H1 (cell line): ENCODE measurements around the gene ZFP57. TPM values are rescaled to one million over a fixed set of nuclear protein-coding genes. Genes with fewer than 3 reads are reported as not detected.

Experiments
- CTCF ChIA-PET: fragments of 300-600 bp; sonication (Branson Sonifier 250); formaldehyde crosslinking; loops from one replicate; lab custom pipeline; 2021; ENCODE audit not compliant: partially characterized antibody; lab: Charles Lee
- POLR2A ChIA-PET: fragments of 300-600 bp; sonication (Branson Sonifier 250); formaldehyde crosslinking; loops from one replicate; lab custom pipeline; 2021; ENCODE audit warnings: inconsistent platforms; ENCODE audit not compliant: partially characterized antibody; lab: Charles Lee
- DNase-seq, 2 experiments: peaks; one replicate each; pipeline versions ENCODE4 v3.0.0 to v3.0.0-alpha.2; 2010 to 2022; ENCODE audit warnings: low spot score in 2 of 2, low read depth in 1 of 2, mixed read lengths in 1 of 2
- FAIRE-seq: peaks from 2 replicates; lab custom pipeline; 2011; peaks lifted over from hg19 to GRCh38; lab: Jason Lieb, UNC
- H2AFZ ChIP-seq: 2 replicates; pipeline ENCODE4 v1.8.1; 2012; ENCODE audit warnings: low read length, inconsistent platforms
- H2AK5ac ChIP-seq: 2 replicates; pipeline ENCODE4 v1.6.1; 2013; ENCODE audit warnings: low read depth, low read length
- H2BK120ac ChIP-seq: replicated peaks from 2 replicates; pipeline ENCODE3; 2013; ENCODE audit warnings: low read depth, low read length, inconsistent platforms
- H2BK12ac ChIP-seq: 2 replicates; pipeline ENCODE4 v1.6.1; 2013; ENCODE audit warnings: low read depth, low read length
- H2BK15ac ChIP-seq: 2 replicates; pipeline ENCODE4 v1.6.1; 2013; ENCODE audit warnings: low read length
- H2BK20ac ChIP-seq: 2 replicates; pipeline ENCODE4 v1.6.1; 2013; ENCODE audit warnings: low read length
- H2BK5ac ChIP-seq: 2 replicates; pipeline ENCODE4 v1.6.1; 2013; ENCODE audit warnings: low read depth, low read length
- H3K14ac ChIP-seq: 2 replicates; pipeline ENCODE4 v1.6.1; 2013; ENCODE audit warnings: inconsistent platforms; ENCODE audit not compliant: insufficient read length
- H3K18ac ChIP-seq: 2 replicates; pipeline ENCODE4 v1.6.1; 2013; ENCODE audit warnings: low read length; ENCODE audit errors: extremely low read depth
- H3K23ac ChIP-seq: 2 replicates; pipeline ENCODE4 v1.6.1; 2013; ENCODE audit warnings: inconsistent platforms; ENCODE audit not compliant: insufficient read length
- H3K23me2 ChIP-seq: 2 replicates; pipeline ENCODE4 v1.6.1; 2013; ENCODE audit warnings: low read depth, low read length
- H3K27ac ChIP-seq: 2 replicates; pipeline ENCODE4 v1.6.1; 2011; ENCODE audit warnings: low read depth, low read length, inconsistent platforms
- H3K27me3 ChIP-seq, 4 experiments: replicated peaks in 1 of 4; 1 replicate in 1 of 4; 2 replicates in 3 of 4; pipeline versions ENCODE4 v1.6.1 to v1.8.1; 2011 to 2013; ENCODE audit warnings: low read length in 3 of 4, mild to moderate bottlenecking in 3 of 4, inconsistent platforms in 2 of 4, mixed read lengths in 2 of 4, moderate library complexity in 1 of 4; ENCODE audit not compliant: control insufficient read depth in 3 of 4, insufficient read depth in 3 of 4; ENCODE audit errors: extremely low read depth in 1 of 4
- H3K36me3 ChIP-seq, 4 experiments: 2 replicates each; pipeline versions ENCODE4 v1.6.1 to v1.8.1; 2011 to 2013; ENCODE audit warnings: mild to moderate bottlenecking in 4 of 4, low read length in 3 of 4, moderate library complexity in 2 of 4, control low read depth in 1 of 4, inconsistent platforms in 1 of 4; ENCODE audit not compliant: insufficient read depth in 4 of 4, control insufficient read depth in 2 of 4
- H3K4ac ChIP-seq: replicated peaks from 2 replicates; pipeline ENCODE3; 2013; ENCODE audit warnings: low read length, low read depth, mixed read lengths, inconsistent platforms; ENCODE audit not compliant: insufficient read length
- H3K4me1 ChIP-seq, 4 experiments: replicated peaks in 1 of 4; 1 replicate in 1 of 4; 2 replicates in 3 of 4; pipeline versions ENCODE4 v1.6.1 to v1.8.1; 2011 to 2013; ENCODE audit warnings: low read length in 3 of 4, inconsistent platforms in 2 of 4, mixed read lengths in 1 of 4; ENCODE audit not compliant: insufficient read depth in 4 of 4, control insufficient read depth in 3 of 4
- H3K4me2 ChIP-seq, 2 experiments: 2 replicates each; pipeline versions ENCODE4 v1.6.1 to v1.8.1; 2011 to 2013; ENCODE audit warnings: low read depth in 2 of 2, low read length in 2 of 2, control low read depth in 1 of 2, inconsistent platforms in 1 of 2, mild to moderate bottlenecking in 1 of 2; ENCODE audit not compliant: insufficient read depth in 1 of 2
- H3K4me3 ChIP-seq, 4 experiments: fragments of 200-600, 300-600 bp in 1 of 4; sonication (generic), shearing (Covaris generic), sonication (Bioruptor Twin) in 1 of 4; 2 replicates each; pipeline versions ENCODE4 v1.5.1 to v1.8.1; 2011 to 2016; ENCODE audit warnings: low read length in 4 of 4, low read depth in 3 of 4, control low read depth in 2 of 4, inconsistent platforms in 2 of 4, mild to moderate bottlenecking in 2 of 4, mixed read lengths in 1 of 4, moderate library complexity in 1 of 4; ENCODE audit not compliant: insufficient read depth in 2 of 4; ENCODE audit errors: extremely low read depth in 1 of 4
- H3K56ac ChIP-seq: replicated peaks from 2 replicates; pipeline ENCODE3; 2013; ENCODE audit warnings: low read depth, mild to moderate bottlenecking, mixed read lengths, low read length, inconsistent platforms; ENCODE audit not compliant: insufficient read length
- H3K79me1 ChIP-seq: 2 replicates; pipeline ENCODE4 v1.6.1; 2013; ENCODE audit warnings: low read depth, low read length, control low read depth
- H3K79me2 ChIP-seq, 2 experiments: 2 replicates each; pipeline versions ENCODE4 v1.6.1 to v1.8.1; 2012 to 2013; ENCODE audit warnings: low read length in 2 of 2, mild to moderate bottlenecking in 2 of 2, inconsistent platforms in 1 of 2; ENCODE audit not compliant: insufficient read depth in 2 of 2, control insufficient read depth in 1 of 2
- H3K9ac ChIP-seq, 4 experiments: replicated peaks in 1 of 4; 1 replicate in 1 of 4; 2 replicates in 3 of 4; pipeline versions ENCODE4 v1.6.1 to v1.8.1; 2011 to 2013; ENCODE audit warnings: low read depth in 3 of 4, low read length in 3 of 4, control low read depth in 2 of 4, mild to moderate bottlenecking in 2 of 4, moderate library complexity in 2 of 4, inconsistent platforms in 1 of 4; ENCODE audit errors: extremely low read depth in 1 of 4
- H3K9me3 ChIP-seq, 2 experiments: 2 replicates each; pipeline versions ENCODE4 v1.6.1 to v1.8.1; 2012 to 2013; ENCODE audit warnings: mild to moderate bottlenecking in 2 of 2, moderate library complexity in 2 of 2, control low read depth in 1 of 2, inconsistent platforms in 1 of 2, low read depth in 1 of 2, low read length in 1 of 2, mixed read lengths in 1 of 2; ENCODE audit not compliant: insufficient read depth in 2 of 2
- H4K20me1 ChIP-seq, 2 experiments: replicated peaks in 1 of 2; 2 replicates each; pipeline versions ENCODE3 to v1.8.1; 2011 to 2013; ENCODE audit warnings: inconsistent platforms in 2 of 2, low read length in 2 of 2, mild to moderate bottlenecking in 1 of 2; ENCODE audit not compliant: insufficient read depth in 2 of 2, control insufficient read depth in 1 of 2
- H4K5ac ChIP-seq: 2 replicates; pipeline ENCODE4 v1.6.1; 2013; ENCODE audit warnings: low read length, low read depth, mixed read lengths, inconsistent platforms; ENCODE audit not compliant: insufficient read length
- H4K8ac ChIP-seq: 2 replicates; pipeline ENCODE4 v1.8.0; 2013; ENCODE audit warnings: mild to moderate bottlenecking, moderate library complexity, low read length, inconsistent platforms; ENCODE audit not compliant: insufficient read depth; ENCODE audit errors: extremely low read depth
- H4K91ac ChIP-seq: replicated peaks from 2 replicates; pipeline ENCODE3; 2013; ENCODE audit warnings: low read length, mixed read lengths, inconsistent platforms; ENCODE audit not compliant: insufficient read length
- BACH1 ChIP-seq: IDR thresholded peaks from 2 replicates; pipeline ENCODE4 v1.6.1; 2012; ENCODE audit warnings: low read length, improper control_type of control experiment
- CHD2 ChIP-seq: IDR thresholded peaks from 2 replicates; pipeline ENCODE4 v1.6.1; 2012; ENCODE audit warnings: low read length, improper control_type of control experiment
- HDAC2 ChIP-seq, 2 experiments: fragments of 300-600 bp in 1 of 2; sonication (generic) in 1 of 2; IDR thresholded peaks; 2 replicates each; pipeline ENCODE4 v1.6.1; 2011 to 2012; ENCODE audit warnings: low read depth in 2 of 2, low read length in 2 of 2, mild to moderate bottlenecking in 2 of 2, moderate library complexity in 2 of 2, borderline replicate concordance in 1 of 2, inconsistent platforms in 1 of 2
- KDM1A ChIP-seq: fragments of 200-600, 300-600 bp; sonication (generic); IDR thresholded peaks from 2 replicates; pipeline ENCODE4 v1.7.1; 2016; ENCODE audit warnings: mild to moderate bottlenecking, low read length, borderline replicate concordance
- MAFK ChIP-seq: IDR thresholded peaks from 2 replicates; pipeline ENCODE4 v1.6.1; 2012; ENCODE audit warnings: low read depth, mild to moderate bottlenecking, improper control_type of control experiment, low read length
- POLR2AphosphoS5 ChIP-seq: IDR thresholded peaks from 2 replicates; pipeline ENCODE4 v1.6.1; 2011; ENCODE audit warnings: low read depth, low read length
- RNF2 ChIP-seq: fragments of 200-900, 300-1000 bp; sonication (generic); IDR thresholded peaks from 2 replicates; pipeline ENCODE4 v1.7.1; 2016; ENCODE audit warnings: borderline replicate concordance, low read depth, mild to moderate bottlenecking, antibody characterized with exemption, low read length; ENCODE audit not compliant: poor library complexity, severe bottlenecking; ENCODE audit errors: missing control alignments
- TAF1 ChIP-seq: IDR thresholded peaks from 2 replicates; pipeline ENCODE4 v1.6.1; 2011; ENCODE audit warnings: mild to moderate bottlenecking, low read depth, low read length
- WGBS, 2 experiments: shearing (Covaris generic) in 1 of 2; methylation state at CpG; one replicate each; pipeline versions ENCODE4 v1.1.6 to v1.1.7; 2013 to 2015; ENCODE audit warnings: low lambda C conversion rate in 2 of 2, mixed read lengths in 2 of 2, inconsistent platforms in 1 of 2, low coverage in 1 of 2, missing lambda C conversion rate in 1 of 2; ENCODE audit not compliant: insufficient replicate concordance in 2 of 2, insufficient coverage in 1 of 2, insufficient read length in 1 of 2; ENCODE audit errors: extremely low coverage in 1 of 2, missing lambda C conversion rate in 1 of 2; 5-methylcytosine and 5-hydroxymethylcytosine counted together
- polyA plus RNA-seq, 7 experiments: library from polyadenylated mRNA; depleted of rRNA in 3 of 7; stranded (reverse) in 5 of 7; unstranded in 2 of 7; fragments of >200 nt in 5 of 7; fragments of 200-250 nt in 2 of 7; gene quantifications; 1 replicate in 5 of 7; 2 replicates in 1 of 7; 4 replicates in 1 of 7; pipeline versions ENCODE4 v1.2.1 to v1.2.3, GENCODE V29; 2011 to 2013; ENCODE audit warnings: missing spikeins in 2 of 7, mixed read lengths in 2 of 7
- total RNA-seq: library from RNA; stranded (reverse); fragmentation: NEBNext Ultra II Directional; extraction: Animal tissue kit (Norgen Biotek cat#: 25700); gene quantifications from 2 replicates; pipeline ENCODE4 v1.2.1, GENCODE V29; 2021
- TF ChIP-seq, protein P1 (sequence below): IDR thresholded peaks from 2 replicates; pipeline ENCODE4 v1.6.1; 2012; ENCODE audit warnings: inconsistent platforms
- TF ChIP-seq, protein P2 (sequence below): IDR thresholded peaks from 2 replicates; pipeline ENCODE4 v1.6.1; 2011; ENCODE audit warnings: low read length, improper control_type of control experiment
- TF ChIP-seq, protein P3 (sequence below): IDR thresholded peaks from 2 replicates; pipeline ENCODE4 v1.6.1; 2011; ENCODE audit warnings: low read depth, mild to moderate bottlenecking, low read length; ENCODE audit not compliant: insufficient read depth

The ZFP57 gene
- total and polyA plus RNA-seq, 2 of the 8 experiments (the other 6 are each of a cell fraction or from before 2014, with no cell fraction given): 0.85 to 1.2 TPM

DNA sequence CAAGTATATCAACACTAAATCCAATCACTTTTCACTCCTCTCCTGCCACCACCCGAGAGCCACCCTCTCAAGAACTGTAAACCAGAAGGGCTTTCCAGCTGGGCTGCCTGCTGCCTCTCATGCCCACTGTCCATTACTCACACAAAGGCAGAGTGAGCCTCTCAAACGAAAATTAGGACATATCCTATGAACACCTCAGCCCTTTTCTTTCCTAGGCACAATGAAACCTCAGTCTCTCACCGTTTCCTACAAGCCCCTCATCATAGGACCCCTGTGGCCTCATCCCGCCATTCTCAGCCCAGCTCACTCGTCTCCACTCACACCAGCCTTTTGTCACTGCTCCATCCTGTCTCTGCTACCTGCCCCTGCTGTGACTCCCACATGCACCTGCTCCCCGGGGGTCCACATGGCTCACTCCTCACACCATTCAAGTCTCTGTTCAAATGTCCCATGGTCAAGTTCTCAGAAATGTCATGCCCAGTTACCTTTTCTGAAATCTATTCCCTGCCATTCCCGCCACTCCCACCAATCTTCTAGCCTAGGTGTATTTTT lies 49.7 kb upstream of the ZFP57 start:
- Histone ChIP-seq H3K4ac (no peak overlapping the region), H2BK5ac (no peak overlapping the region), H2BK120ac (no peak overlapping the region), H3K79me1 (no peaks in the 10 kb centered on the region), H3K9ac (no peak overlapping the region), H3K18ac (no peak overlapping the region), H3K4me2 (no peak overlapping the region), H3K4me1 (no peaks in the 10 kb centered on the region), H3K23me2 (no peaks in the 10 kb centered on the region), H2BK15ac (no peak overlapping the region), H3K9me3 (no peaks in the 10 kb centered on the region), H3K36me3 (no peaks in the 10 kb centered on the region), H3K56ac (no peak overlapping the region), H3K27me3 (peaks cover 0 to 2% (median under 1%) of the 10 kb centered on the region in 4 experiments; a peak in 3 of 7 replicates), H3K14ac (no peak overlapping the region), H3K23ac (no peak overlapping the region), H2AK5ac (no peak overlapping the region), H4K20me1 (peaks cover 0 to 3% of the 10 kb centered on the region in 2 experiments), H2BK12ac (no peak overlapping the region), H3K27ac (no peak overlapping the region), H2BK20ac (no peak overlapping the region), H4K91ac (no peak overlapping the region), H3K79me2 (no peaks in the 10 kb centered on the region), H2AFZ (no peak overlapping the region), H4K8ac (no peak overlapping the region), H3K4me3 (no peak overlapping the region), H4K5ac (no peak overlapping the region)
- FAIRE-seq: no peak
- ChIA-PET POLR2A (no interaction called here), CTCF (interaction anchor here (0.6 to 2.4 kb wide), 4 partner anchors 22 to 104 kb away, joined by 3 to 14 read pairs (median 6); no protein-coding TSS in a partner anchor)
- 77% methylated on average over 7 of the region's 7 CpGs; no CpG with 5 or more reads in 1 of the 2 experiments for WGBS, 2 experiments
- DNase-seq: no peak
- no peak for TF ChIP-seq TAF1
- no peak for TF ChIP-seq HDAC2 (IDR thresholded peaks at IDR 0.05; ENCODE audit: borderline replicate concordance in 1 of 2, low read depth in 2 of 2, low read length in 2 of 2)
- TF ChIP-seq, protein P1, sequence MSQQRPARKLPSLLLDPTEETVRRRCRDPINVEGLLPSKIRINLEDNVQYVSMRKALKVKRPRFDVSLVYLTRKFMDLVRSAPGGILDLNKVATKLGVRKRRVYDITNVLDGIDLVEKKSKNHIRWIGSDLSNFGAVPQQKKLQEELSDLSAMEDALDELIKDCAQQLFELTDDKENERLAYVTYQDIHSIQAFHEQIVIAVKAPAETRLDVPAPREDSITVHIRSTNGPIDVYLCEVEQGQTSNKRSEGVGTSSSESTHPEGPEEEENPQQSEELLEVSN: no peak
- no peak for TF ChIP-seq CHD2
- TF ChIP-seq BACH1: no peak
- TF ChIP-seq MAFK: no peak
- TF ChIP-seq, protein P2, sequence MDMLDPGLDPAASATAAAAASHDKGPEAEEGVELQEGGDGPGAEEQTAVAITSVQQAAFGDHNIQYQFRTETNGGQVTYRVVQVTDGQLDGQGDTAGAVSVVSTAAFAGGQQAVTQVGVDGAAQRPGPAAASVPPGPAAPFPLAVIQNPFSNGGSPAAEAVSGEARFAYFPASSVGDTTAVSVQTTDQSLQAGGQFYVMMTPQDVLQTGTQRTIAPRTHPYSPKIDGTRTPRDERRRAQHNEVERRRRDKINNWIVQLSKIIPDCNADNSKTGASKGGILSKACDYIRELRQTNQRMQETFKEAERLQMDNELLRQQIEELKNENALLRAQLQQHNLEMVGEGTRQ: no peak
- TF ChIP-seq RNF2: no peak
- no peak for TF ChIP-seq KDM1A
- TF ChIP-seq, protein P3, sequence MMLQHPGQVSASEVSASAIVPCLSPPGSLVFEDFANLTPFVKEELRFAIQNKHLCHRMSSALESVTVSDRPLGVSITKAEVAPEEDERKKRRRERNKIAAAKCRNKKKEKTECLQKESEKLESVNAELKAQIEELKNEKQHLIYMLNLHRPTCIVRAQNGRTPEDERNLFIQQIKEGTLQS: no peak
- TF ChIP-seq POLR2AphosphoS5: no peak
